WI38 (cell line): ENCODE results near the gene JAKMIP1.
A peak's percentile ranks its signal among the peaks of the same experiment; 100 is the strongest.
"Not testable (repeated sequence)": the region's sequence is repeated elsewhere in the genome, so short reads cannot be mapped to it uniquely, and the experiment has no call there.

Source experiments
- H3K4me3 ChIP-seq: 2 replicates; pipeline ENCODE4 v1.5.1; 2011; ENCODE audit warnings: low read depth, mild to moderate bottlenecking, control low read depth, low read length
- CTCF ChIP-seq: IDR thresholded peaks from 2 replicates; pipeline ENCODE4 v1.5.1; 2012; ENCODE audit warnings: low read depth, mild to moderate bottlenecking, control low read depth, low read length

The JAKMIP1 gene

GRCh38 chr4:5998333-5998936, 201.9 kb downstream of the JAKMIP1 start:
- peak; percentile 94 for TF ChIP-seq CTCF
- no peak overlapping the region for H3K4me3 ChIP-seq

- H3K4me3 ChIP-seq, result no peak overlapping the region
- TF ChIP-seq CTCF, result no peak
Observed at GRCh38 chr4:5996641-5997040, 203.7 kb downstream of the JAKMIP1 start.

GRCh38 chr4:5995901-5996623, 204.3 kb downstream of the JAKMIP1 start:
- no peak for TF ChIP-seq CTCF
- H3K4me3 ChIP-seq, result no peak overlapping the region

- no peak for TF ChIP-seq CTCF
- H3K4me3 ChIP-seq, result no peak overlapping the region
Observed at GRCh38 chr4:5993876-5994811, 206.2 kb downstream of the JAKMIP1 start.

- not testable (repeated sequence) for H3K4me3 ChIP-seq
Observed at GRCh38 chr4:5993346-5993745, 207.0 kb downstream of the JAKMIP1 start.

GRCh38 chr4:5992828-5993321, 207.5 kb downstream of the JAKMIP1 start:
- no peak overlapping the region for H3K4me3 ChIP-seq
- no peak for TF ChIP-seq CTCF

- TF ChIP-seq CTCF, result no peak
- H3K4me3 ChIP-seq, result no peak overlapping the region
Observed at GRCh38 chr4:5992171-5992827, 208.1 kb downstream of the JAKMIP1 start.
